SKM-1 treated with dmso at 0.1 percent for 144 hours (cell line): ENCODE data around the gene RASAL2.
"Not testable (repeated sequence)": the region's sequence is repeated elsewhere in the genome, so short reads cannot be mapped to it uniquely, and the experiment has no call there.

Experiments used
- DNase-seq: peaks from one replicate; lab custom pipeline; 2025; ENCODE audit not compliant: unreplicated experiment; lab: John Stamatoyannopoulos, UW

Gene RASAL2

DNA sequence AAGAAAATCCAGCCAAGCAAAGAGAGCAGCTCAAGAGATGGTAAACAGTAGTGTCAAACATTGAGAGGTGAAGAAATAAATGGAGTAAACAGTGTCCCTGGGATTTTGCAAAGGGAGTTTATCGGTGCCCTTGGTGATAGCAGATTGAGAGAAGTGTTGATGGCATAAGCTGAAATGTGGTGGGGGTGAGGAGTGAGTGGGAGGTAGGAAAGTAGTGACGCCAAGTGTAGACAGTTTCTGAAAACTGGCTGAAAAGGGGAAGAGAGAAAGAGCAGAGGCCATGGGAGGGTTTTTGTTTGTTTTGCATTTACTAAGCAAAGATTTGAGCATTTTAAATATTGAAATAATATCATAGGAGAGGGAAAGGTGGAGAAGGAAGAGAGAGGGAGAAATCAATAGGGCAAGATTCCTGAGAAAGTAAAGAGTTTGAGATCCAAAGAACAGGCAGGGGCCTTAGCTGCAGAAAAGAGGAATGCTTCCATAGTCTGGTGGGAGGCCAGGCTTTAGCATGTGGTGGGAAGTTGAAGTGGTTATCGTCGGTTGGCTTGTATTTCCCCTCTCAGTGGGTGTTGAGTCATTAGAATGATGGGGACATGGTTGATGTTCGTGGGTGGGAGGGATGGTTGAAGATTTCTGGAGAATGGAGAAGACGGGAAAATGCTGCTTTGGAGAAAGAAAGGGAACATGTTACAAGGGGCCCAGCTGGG, 26.8 kb upstream of the RASAL2 start:
- DNase-seq = peak; percentile 87

DNA sequence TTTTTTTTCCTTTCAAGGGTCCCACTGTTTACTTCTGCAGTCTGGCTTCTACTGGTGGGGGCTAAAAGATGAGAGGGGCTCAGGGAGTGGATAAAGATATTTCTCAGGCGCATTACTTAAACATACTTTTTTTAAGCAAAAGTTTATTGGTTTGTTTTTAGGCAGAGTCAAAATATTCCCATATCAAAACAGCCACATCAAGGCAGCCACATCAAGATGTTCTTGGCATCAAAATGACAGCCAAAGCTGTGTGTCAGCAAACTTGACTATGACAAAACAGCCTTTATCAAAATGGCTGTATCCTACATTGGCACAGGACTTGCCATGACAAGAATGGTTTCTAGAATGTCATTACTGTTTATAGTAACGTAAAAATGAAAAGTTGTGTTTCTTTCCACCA, 22.1 kb upstream of the RASAL2 start:
- no peak for DNase-seq

DNA sequence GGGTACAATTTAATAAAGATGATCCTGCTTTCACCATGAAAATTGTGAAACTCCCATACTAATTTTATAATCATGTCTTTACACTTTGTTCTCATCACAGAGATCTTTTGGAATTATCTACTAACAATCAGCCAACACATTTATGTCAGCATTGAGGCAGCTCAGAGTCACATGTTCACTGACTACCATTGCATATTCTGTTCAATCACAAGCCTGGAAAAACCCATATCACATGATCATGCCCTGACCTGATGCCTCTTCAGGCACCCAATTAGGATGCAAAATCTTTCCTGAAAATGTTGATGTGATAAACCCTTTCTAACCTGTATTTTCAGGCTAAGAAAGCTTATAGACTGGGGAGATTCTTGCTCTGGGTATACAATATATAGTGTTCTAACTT, 21.6 kb upstream of the RASAL2 start:
- DNase-seq = no peak

DNA sequence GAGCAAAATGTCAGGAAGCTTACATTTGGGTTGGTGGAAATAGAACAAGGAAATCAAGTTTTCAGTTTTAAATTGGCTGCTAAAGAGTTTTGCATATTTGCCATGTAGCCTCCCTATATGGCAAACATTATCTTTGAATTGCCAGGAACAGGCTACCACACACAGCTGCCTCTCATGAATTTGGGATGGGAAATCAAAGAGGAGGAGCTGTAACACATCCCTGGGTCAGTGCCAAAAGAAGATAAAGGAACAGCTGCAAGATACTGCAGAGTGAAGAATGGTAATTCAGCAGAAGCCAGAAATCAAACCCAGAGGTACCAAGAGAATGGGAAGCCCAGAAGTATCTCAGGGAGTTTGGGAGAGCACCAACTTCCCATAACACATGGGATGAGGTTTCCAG, 18.6 kb upstream of the RASAL2 start:
- DNase-seq = no peak

DNA sequence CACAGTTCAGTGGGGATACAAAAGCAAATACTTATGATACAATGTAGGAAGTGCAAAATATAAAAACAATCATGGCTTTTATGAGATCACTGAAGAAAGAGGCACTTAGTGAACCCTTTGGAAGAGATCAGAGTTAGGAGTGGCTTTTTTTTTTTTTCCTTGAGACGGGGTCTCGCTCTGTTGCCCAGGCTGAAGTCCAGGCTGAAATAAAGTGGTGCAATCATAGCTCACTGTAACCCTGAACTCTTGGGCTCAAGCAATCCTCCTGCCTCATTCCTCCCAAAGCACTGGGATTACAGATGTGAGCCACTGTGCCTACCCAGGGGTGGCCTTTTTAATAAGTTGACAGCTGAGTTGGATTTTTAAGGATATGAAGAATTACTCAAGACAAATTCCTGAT, 17.3 kb upstream of the RASAL2 start:
- DNase-seq = no peak

DNA sequence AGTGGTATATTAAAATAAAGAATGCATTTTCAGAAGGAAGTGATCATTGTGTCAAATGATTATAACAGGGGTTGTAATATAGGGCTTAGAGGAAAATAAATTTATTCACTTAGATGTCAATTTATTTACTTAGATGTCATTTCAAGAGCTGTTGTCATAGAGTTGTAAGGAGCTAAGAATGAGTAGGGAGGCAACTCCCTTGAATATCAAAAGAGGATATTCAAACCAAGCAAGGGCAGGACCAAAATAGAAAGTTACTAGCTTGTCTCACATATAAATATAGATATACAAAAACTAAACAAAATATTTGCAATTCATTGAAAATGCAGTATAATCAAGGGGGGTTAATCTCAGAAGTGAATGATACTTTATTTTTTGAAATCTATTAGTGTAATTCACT, 16.0 kb upstream of the RASAL2 start:
- no peak for DNase-seq

DNA sequence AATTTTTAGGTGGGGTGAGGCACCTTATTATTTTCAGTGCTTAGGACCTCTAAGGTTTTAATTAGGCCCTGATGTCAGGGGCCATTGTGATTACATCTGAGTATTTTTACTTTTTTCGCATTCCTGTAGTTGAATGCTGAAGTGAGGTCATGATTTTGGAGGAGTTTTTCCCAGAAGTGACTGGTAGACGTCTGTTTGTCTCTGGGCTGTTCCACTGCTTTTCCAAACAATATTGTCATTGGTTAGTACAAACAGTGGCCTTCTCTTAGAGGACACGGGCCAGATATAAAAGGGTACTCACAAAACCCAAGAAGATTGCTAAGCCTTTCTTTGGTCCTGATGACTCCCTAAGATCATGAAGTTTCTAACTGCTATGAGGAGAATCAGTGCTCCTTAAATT, 7.6 kb upstream of the RASAL2 start:
- no peak for DNase-seq

DNA sequence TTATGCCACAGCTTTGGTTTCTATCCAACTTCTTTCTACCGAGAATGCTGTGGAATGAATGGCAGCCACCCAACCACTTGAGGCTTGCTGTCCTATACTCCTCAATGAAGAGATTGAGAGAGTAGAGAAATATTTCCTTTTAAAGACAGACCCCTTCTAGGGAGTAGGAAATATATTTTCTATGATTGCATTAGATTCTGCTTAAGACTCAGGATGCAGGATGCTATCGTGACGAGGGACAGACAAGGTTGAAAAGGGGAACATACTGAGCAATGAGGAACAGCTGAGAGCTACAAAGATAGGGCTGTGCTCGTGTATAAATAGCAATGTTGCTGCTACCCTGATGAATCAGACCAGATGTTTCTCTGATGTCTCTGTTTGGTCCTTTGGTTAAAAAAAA, 7.1 kb upstream of the RASAL2 start:
- peak; percentile 94 for DNase-seq

DNA sequence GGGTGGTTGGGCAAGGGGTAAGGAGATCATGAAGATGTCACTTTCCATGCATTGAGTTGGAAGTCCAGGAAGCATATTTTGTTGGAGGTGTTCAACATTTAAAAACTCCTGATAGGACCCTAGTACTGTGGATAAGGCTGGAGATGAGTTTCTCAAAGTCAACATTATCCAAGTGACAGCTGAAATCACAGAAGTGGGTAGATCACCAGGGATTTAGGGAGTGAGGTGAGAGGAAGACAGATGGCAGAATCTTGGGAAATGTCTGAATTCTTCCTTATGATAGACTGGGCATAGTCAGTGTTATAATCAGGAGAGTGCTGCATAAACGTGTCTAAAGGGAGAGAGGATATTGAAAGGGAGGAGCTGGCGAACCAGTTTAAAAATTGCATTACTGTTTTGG, 5.3 kb upstream of the RASAL2 start:
- DNase-seq = no peak

DNA sequence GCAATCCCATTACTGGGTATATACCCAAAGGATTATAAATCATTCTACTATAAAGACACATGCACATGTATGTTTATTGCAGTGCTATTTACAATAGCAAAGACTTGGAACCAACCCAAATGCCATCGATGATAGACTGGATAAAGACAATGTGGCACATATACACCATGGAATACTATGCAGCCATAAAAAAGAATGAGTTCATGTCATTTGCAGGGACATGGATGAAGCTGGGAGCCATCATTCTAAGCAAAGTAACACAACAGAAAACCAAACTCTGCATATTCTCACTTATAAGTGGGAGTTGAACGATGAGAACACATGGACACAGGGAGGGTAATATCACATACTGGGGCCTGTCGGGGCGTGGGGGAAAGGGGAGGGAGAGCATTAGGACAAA, 2.5 kb upstream of the RASAL2 start:
- DNase-seq = not testable (repeated sequence)

DNA sequence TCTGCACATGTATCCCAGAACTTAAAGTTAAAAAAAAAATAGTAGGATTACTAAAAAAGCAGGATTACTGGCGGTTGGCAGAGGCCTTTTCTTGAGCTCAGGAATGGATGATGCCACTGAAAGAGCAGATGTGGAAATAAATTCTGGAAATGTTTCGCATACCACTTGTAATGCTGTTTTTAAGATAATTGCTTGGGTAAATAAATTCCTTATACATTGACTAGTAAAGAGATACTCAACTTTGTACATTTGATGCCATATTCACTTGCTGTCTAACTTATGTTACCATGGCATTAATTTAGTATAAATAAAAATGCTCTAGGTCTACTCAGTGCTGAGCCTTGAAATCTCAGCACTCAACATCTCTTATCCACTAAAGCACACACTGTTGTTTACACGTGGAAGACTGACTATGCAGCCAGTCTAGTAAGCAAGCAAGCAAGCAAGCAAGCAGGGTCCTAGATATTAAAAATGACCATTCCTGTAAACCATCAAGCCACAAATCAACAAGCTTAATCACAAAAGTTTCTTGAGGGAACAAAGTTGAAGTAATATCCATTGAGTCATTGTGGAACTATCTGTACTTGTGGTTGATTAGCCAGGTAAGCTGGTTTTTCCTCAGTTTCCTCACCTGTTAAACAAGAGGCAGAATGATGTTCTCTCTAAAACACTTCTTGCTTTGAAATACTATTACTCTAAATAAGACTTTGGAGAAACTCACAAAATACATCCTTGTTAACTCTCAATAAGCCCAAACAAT, 1.7 kb upstream of the RASAL2 start:
- no peak for DNase-seq

DNA sequence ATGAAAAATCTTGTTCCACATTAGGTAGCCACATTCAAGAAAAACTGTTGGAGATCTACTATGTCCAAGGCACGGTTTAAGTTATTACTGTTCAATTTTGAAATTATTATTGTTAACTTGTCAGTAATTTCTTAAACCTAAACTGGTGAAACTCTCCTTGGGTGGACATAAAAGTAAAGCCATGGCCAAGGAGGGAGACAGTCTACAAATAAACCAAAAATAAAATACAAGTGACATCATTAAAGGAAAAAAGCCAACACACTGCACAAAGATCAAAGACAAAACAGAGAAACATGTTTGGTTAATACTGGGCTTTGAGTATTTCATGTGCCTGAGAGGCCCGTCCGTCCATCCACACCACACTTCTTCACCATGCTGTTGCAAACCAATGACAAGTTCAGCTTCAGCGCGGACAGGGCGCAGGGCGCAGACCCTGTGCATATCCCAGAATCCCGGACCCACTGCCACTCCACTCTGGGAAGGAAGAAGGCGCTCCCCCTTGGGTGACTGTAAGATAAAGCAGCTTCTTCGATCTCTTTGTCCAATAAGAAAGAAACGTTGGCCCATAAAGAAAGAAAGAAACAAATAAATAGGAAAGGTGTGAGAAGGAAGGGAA, 918 bp upstream of the RASAL2 start:
- no peak for DNase-seq

DNA sequence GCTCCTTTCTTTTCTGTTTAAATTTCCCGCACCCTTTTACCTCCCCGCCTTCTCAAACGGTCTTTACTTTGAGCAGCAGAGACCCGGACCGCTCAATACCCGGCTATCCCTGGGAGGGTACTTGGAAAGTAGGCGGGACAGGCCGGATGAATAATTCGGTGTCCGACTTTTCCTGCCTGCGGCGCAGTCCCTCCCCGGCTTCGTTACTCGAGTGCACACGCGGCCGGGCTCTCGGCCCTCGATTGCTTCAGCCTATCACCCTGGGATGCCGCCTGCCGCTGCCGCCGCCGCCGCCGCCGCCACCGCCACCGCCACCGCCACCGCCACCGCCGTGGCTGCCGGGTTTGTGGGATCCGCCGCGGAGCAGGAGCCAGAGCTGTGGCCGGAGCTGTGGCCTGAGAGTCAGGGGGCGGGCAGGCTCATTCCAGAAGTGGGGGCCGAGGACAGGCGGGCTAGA, 382 bp upstream of the RASAL2 start:
- peak; percentile 99 for DNase-seq

DNA sequence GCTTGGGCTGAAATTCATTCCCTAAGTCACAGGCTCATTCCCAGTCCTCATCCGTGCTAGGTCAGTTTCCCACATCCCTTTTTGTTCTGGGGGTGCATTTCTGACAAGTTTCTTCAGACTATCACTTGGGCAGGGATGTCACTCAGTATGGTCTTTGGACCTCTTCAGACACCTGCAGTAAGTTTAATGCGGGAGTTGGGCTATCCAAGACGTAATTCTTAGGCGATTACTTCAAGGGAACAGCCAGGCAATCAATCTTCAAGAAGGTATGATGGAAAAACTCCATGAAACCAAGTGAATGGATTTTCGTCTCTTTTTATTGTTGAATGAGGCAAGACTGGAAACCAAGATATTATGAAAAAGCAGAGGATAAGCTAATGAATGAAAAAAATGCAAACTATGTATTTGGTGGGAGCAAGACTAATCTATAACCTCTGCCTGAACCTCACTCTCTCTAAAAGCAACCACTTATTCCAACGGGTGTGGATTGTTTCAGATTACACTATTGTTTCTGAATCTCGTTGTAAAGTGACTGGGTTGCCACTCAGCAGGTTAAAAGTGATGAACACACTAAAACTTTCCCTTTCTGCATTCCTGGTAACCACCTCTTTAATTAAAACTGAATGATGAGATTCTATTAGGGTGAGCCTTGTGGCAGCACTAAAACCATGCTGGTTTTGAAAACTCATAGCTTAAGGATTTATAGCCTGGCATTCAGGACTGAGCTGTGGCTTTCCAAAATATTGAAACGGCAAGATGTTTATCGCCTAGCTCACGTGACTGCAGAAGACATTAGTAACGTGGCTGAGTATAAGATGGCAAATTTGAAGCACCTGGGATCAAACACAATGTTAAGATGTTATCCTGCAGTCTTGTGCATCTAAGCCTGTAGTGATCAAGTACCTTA, 1.1 kb downstream of the RASAL2 start:
- no peak for DNase-seq

DNA sequence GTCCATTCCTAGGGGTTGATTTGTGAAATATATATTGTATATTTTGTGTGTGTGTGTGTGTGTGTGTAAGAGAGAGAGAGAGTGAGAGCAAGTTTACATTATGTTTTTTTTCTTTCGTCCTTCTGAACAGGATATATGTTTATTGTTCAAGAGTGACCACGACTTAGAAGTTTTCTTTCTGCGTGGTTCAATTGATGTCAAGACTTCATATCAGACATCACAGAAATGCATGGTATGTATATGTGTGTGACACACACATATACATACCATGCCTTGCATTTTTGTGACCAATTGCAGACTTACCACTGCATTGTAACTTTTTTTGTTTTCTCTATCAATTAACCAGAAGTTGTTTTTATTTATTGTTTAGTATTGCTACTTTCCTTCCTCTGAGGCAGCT, 2.5 kb downstream of the RASAL2 start:
- DNase-seq = no peak

DNA sequence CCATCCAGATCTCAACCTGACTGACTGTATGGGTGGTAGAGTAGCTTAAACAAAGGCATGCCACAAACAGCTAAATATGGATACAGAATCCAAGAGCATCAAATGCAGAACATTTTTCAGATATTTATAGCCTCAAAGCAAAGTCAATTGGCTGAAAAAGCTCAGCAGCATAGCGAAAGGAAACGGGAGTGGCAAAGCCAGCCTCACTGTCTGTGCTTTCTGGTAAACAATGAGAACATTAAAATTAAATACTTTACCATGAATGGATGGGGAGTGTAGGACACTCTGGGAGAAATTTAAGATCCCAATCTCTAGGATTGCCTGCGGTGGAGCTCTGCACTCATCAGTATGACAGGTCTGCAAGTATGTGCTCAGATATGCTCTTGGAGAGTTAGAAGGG, 4.4 kb downstream of the RASAL2 start:
- no peak for DNase-seq

DNA sequence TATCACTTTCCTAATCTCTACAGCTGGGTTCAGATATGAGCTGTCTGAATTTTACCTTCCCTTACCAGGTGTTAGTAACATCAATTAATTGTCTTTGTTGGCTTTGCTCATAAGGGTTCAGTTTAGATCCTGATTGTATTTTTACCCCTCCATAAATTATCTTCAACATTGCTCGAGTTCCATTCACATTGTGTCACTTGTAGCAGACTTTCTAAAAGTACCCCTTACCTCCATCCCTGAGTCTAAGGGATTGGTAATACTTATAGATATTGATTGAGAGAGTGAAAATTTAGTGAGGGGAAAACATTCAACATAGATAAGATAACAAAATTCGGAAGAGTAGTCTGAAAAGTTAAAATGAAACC, 7.3 kb downstream of the RASAL2 start:
- DNase-seq = no peak

DNA sequence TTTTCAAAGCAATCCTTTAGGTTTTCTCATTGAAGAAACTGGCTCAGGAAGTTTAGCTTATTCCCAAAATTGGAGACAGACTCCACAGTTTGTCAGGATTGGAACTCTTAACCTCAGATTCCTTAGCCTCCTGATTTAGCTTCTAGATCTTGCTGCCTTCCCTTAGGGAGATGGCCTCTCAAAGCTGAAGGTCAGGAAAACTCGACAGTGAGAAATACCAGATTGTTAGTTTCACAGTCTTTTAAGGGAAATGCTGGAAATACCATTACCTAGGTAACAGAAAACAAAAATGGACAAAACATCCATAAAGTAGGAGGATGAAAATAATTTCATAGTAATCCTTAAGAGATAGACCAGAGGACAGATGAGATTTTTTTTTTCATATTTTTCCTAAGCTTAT, 7.8 kb downstream of the RASAL2 start:
- DNase-seq = no peak

DNA sequence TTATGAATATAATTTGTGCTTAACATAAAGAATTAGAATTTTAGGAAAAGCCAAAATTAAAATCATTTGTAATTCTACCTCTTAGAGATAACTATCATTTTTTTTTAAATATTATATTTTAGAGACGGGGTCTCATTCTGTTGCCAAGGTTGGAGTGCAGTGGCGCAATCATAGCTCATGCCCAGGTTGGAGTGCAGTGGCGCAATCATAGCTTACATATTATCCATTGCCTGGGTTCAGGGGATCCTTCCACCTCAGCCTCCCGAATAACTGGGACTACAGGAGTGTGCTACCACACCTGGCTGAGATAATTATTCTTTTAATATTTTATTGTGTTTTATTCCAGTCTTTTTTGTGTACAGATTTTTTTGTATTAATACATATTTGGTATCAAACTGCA, 8.3 kb downstream of the RASAL2 start:
- DNase-seq = no peak

DNA sequence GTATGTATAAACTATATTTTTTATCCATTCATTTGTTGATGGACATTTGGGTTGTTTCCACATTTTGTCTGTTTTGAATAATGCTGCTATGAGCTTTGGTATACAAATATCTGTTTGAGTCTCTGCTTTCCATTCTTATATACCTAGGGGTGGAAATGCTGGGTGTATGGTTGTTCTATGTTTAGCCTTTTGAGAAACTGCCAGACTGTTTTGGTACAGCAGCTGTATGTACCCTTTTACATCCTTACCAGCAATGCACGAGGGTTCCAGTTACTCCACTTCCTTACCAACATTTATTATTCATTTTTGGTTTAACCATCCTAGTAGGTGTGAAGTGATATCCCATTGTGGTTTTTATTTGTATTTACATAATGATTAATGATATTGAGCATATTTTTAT, 13.9 kb downstream of the RASAL2 start:
- DNase-seq = no peak
